ENCODE data around the gene KCNC1.

KCNC1 gene

DNA sequence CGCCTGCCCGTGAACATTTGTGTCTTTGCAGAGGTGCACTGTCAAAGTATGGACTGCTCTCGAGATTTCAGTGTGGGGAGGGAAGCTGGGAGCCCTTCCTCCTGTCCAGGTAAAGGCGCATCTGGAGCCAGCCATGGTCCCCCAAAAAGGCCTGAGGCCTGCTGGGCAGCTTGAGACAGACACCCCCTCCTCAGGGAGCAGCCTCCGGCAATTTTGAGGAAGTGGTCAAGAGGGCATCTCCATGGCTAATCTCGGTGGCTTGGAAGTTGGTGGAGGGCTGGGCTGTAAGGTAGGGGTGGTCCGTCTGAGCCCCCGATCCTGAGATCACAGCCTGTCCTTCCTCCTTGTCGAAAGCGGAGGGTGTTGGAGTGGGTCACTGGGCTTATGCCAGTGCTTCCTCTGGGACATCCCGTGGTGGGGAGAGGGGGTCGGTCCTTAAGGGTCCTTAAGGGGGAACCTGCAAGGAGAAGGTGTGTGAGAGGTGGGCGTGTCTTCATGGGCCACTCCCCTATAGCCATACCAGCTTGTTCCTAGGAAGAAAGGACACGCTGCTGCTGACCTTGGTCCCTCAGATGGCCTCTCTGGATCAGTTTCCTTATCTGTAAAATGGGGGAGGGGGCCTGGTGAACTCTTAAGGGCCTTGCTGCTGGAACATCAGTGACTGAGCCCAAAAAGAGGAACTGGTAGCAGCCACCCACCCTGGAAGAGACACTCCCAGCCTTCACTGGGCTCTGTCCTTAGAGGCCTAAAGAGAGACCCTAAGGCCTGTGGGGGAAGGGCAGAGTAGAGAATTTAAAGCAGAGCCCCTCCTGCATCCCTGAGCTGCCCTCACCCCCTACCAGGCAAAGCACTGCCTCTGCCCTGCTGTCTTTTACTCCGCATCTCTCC is 2.6 kb downstream of the KCNC1 start:
- Histone ChIP-seq H2AFZ (ENCODE audit: low read length) (no peak overlapping the region), H3F3A (ENCODE audit: low read depth) (no peaks in the 10 kb centered on the region), H3K36me3 (ENCODE audit: insufficient read depth, low read length) (no peaks in the 10 kb centered on the region), H3K4me2 (ENCODE audit: low read depth, low read length, poor library complexity, severe bottlenecking) (no peak overlapping the region), H3K4me1 (ENCODE audit: insufficient read depth, low read length, poor library complexity, severe bottlenecking) (no peaks in the 10 kb centered on the region), H3K79me2 (ENCODE audit: insufficient read depth, low read length) (no peaks in the 10 kb centered on the region), H3K9me2 (replicated peaks; ENCODE audit: low read depth, low read length) (no peaks in the 10 kb centered on the region), H3K9ac (ENCODE audit: low read depth, low read length, poor library complexity, severe bottlenecking) (no peak overlapping the region), H3K4me3 (ENCODE audit: low read length, poor library complexity, severe bottlenecking) (no peak overlapping the region), H4K20me1 (ENCODE audit: insufficient read depth, low read length, poor library complexity, severe bottlenecking) (no peaks in the 10 kb centered on the region), H3K9me3 (ENCODE audit: insufficient read depth, low read depth, low read length) (no peaks in the 10 kb centered on the region), H3K27me3 (ENCODE audit: insufficient read depth, low read length, poor library complexity, severe bottlenecking) (no peaks in the 10 kb centered on the region)
- no peak for TF ChIP-seq EZH2phosphoT487 (IDR thresholded peaks at IDR 0.05; ENCODE audit: borderline replicate concordance)

DNA sequence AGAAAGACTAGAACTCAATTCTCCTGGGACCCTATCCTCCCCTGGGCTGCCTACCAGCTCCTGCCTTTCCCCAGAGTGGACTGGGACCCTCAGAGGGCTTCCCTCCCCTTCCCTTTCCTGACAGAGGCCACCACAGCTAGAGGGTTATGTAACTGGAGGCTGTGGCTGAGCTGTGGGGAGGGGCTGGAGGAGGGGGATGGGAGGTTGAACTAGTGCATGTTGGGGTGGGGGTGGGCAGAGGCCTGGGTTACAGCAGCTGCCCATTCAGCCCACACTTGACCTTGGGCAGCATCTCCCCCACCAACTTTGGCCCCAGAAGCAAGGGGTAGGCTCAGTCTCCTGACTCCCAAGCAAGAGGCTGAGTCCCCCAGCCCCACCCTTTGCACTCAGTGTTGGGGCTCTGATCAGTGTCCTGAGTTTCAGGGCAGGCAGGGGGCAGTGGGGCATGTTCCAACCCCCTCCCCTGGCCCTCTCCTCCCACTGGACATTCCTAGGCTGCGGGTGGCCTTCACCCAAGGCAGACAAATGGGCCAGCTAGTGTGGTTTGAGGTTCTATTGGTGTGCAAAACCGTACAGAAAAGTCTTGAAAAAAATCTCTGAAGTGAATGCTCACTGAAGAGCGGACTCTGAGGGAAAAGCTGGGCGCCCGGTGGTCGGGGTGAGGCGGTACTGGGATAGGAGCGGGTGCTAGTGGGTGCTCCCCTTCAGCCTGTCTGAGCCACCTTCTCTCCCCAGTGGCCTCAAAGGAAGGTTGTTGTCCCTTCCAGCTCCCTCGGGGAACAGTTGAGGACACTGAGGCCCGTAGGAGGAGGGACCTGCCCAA is 3.8 kb downstream of the KCNC1 start:
- Histone ChIP-seq H3K9me3 (ENCODE audit: insufficient read depth, low read depth, low read length) (no peaks in the 10 kb centered on the region), H3K4me2 (ENCODE audit: low read depth, low read length, poor library complexity, severe bottlenecking) (no peak overlapping the region), H3K79me2 (ENCODE audit: insufficient read depth, low read length) (no peaks in the 10 kb centered on the region), H3K4me1 (ENCODE audit: insufficient read depth, low read length, poor library complexity, severe bottlenecking) (no peaks in the 10 kb centered on the region), H3K27me3 (ENCODE audit: insufficient read depth, low read length, poor library complexity, severe bottlenecking) (no peaks in the 10 kb centered on the region), H3F3A (ENCODE audit: low read depth) (no peaks in the 10 kb centered on the region), H4K20me1 (ENCODE audit: insufficient read depth, low read length, poor library complexity, severe bottlenecking) (no peaks in the 10 kb centered on the region), H2AFZ (ENCODE audit: low read length) (no peak overlapping the region), H3K36me3 (ENCODE audit: insufficient read depth, low read length) (no peaks in the 10 kb centered on the region), H3K4me3 (ENCODE audit: low read length, poor library complexity, severe bottlenecking) (no peak overlapping the region), H3K9me2 (replicated peaks; ENCODE audit: low read depth, low read length) (no peaks in the 10 kb centered on the region), H3K9ac (ENCODE audit: low read depth, low read length, poor library complexity, severe bottlenecking) (no peak overlapping the region)
- TF ChIP-seq CTCF (conservative IDR thresholded peaks at IDR 0.05; ENCODE audit: low read length) (no peak), EZH2phosphoT487 (IDR thresholded peaks at IDR 0.05; ENCODE audit: borderline replicate concordance) (no peak)

- Histone ChIP-seq H3K4me3 (ENCODE audit: low read length, poor library complexity, severe bottlenecking) (no peak overlapping the region), H3K4me1 (ENCODE audit: insufficient read depth, low read length, poor library complexity, severe bottlenecking) (no peaks in the 10 kb centered on the region), H3K9ac (ENCODE audit: low read depth, low read length, poor library complexity, severe bottlenecking) (no peak overlapping the region), H3K9me2 (replicated peaks; ENCODE audit: low read depth, low read length) (no peaks in the 10 kb centered on the region), H2AFZ (ENCODE audit: low read length) (no peak overlapping the region), H3F3A (ENCODE audit: low read depth) (no peaks in the 10 kb centered on the region), H3K9me3 (ENCODE audit: insufficient read depth, low read depth, low read length) (no peaks in the 10 kb centered on the region), H3K36me3 (ENCODE audit: insufficient read depth, low read length) (no peaks in the 10 kb centered on the region), H3K4me2 (ENCODE audit: low read depth, low read length, poor library complexity, severe bottlenecking) (no peak overlapping the region), H3K27me3 (ENCODE audit: insufficient read depth, low read length, poor library complexity, severe bottlenecking) (no peaks in the 10 kb centered on the region), H3K79me2 (ENCODE audit: insufficient read depth, low read length) (no peaks in the 10 kb centered on the region), H4K20me1 (ENCODE audit: insufficient read depth, low read length, poor library complexity, severe bottlenecking) (no peaks in the 10 kb centered on the region)
- TF ChIP-seq EZH2phosphoT487 (IDR thresholded peaks at IDR 0.05; ENCODE audit: borderline replicate concordance) (no peak), CTCF (conservative IDR thresholded peaks at IDR 0.05; ENCODE audit: low read length) (no peak)
Measured at GRCh38 chr11:17739945-17740338, 5.4 kb downstream of the KCNC1 start.

All from Loucy (cell line).